AG09309 (cell line): ENCODE measurements around the gene TRIOBP.
A peak's percentile ranks its signal among the peaks of the same experiment; 100 is the strongest.

Source experiments
- DNase-seq: peaks from one replicate; pipeline ENCODE4 v3.0.0-alpha.2; 2010; ENCODE audit warnings: low read depth
- H3K4me3 ChIP-seq: 2 replicates; pipeline ENCODE4 v1.5.1; 2011; ENCODE audit warnings: mild to moderate bottlenecking, low read depth, low read length, moderate library complexity; ENCODE audit not compliant: control insufficient read depth
- CTCF ChIP-seq: IDR thresholded peaks from 2 replicates; pipeline ENCODE4 v1.5.1; 2011; ENCODE audit warnings: mild to moderate bottlenecking, low read depth, low read length, inconsistent platforms; ENCODE audit not compliant: insufficient read depth, control insufficient read depth; ENCODE audit errors: missing control alignments

The TRIOBP gene

GRCh38 chr22:37812869-37813678, 116.2 kb downstream of the TRIOBP start:
- no peak for TF ChIP-seq CTCF
- H3K4me3 ChIP-seq, result no peak overlapping the region
- no peak for DNase-seq

- no peak for TF ChIP-seq CTCF
- H3K4me3 ChIP-seq, result no peak overlapping the region
- DNase-seq, result no peak
Measured at GRCh38 chr22:37815593-37815992, 118.7 kb downstream of the TRIOBP start.

- DNase-seq, result no peak
- no peak overlapping the region for H3K4me3 ChIP-seq
Measured at GRCh38 chr22:37816543-37817180, 119.8 kb downstream of the TRIOBP start.

GRCh38 chr22:37817705-37818408, 121.0 kb downstream of the TRIOBP start:
- peak overlapping the region; percentile 43 for H3K4me3 ChIP-seq
- no peak for DNase-seq
- TF ChIP-seq CTCF, result peak; percentile 77

More at GRCh38 chr22:37816543-37817180, 119.8 kb downstream of the TRIOBP start:
- no peak for TF ChIP-seq CTCF

GRCh38 chr22:37818409-37819104, 121.7 kb downstream of the TRIOBP start:
- DNase-seq, result no peak
- peak; percentile 51 for TF ChIP-seq CTCF
- H3K4me3 ChIP-seq, result peak overlapping the region; percentile 43

GRCh38 chr22:37819105-37819433, 122.2 kb downstream of the TRIOBP start:
- H3K4me3 ChIP-seq, result peak overlapping the region; percentile 7
- no peak for TF ChIP-seq CTCF
- DNase-seq, result no peak
